ENCODE measurements around the gene CFAP61. TPM values are rescaled to one million over a fixed set of nuclear protein-coding genes. Genes with fewer than 3 reads are reported as not detected.

CFAP61 gene
- polyA plus RNA-seq, 4 donors: 0.12 to 5.3 (median 3.9) TPM

DNA sequence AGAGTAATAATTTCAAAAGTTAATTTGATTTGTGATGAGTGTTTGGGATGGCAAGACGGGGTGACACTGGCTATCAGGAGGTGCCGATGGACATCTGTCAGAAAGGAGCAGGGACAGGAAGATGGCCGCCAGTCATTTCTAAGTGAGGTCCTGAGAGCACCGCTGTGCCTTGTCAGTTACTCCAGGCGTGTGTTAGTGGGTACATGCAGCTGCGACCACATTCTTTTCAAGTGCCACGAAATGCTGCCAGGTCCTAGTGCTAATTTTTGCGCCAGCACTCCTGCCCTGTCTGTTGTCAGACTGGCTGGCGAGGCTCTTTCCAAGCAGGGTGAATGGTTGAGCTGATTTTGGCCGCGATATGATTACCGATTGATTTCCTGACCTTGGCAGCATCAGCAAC, 251.0 kb downstream of the CFAP61 start:
- DNase-seq (ENCODE audit: low read depth in 4 of 4, low spot score in 3 of 4): no peak

DNA sequence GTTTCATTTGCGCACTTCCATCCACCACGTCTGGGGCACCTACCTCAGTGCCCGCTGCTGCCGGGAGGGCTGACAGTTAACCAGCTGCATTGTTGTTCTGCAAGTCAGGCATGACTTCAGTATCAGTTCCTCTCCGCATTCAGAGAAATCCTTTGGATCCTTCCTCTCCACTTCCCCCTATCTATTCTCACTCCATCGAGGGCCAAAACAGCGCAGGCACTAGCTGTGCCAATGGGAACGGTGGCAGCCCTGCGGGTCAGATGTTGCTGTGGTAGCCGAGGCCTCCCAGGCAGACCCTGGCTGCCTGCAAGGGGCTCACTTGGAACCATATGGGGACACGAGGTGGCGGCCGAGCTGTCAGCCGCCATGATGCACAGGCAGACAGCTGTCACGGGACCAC, 251.4 kb downstream of the CFAP61 start:
- DNase-seq (ENCODE audit: low read depth in 4 of 4, low spot score in 3 of 4): no peak

DNA sequence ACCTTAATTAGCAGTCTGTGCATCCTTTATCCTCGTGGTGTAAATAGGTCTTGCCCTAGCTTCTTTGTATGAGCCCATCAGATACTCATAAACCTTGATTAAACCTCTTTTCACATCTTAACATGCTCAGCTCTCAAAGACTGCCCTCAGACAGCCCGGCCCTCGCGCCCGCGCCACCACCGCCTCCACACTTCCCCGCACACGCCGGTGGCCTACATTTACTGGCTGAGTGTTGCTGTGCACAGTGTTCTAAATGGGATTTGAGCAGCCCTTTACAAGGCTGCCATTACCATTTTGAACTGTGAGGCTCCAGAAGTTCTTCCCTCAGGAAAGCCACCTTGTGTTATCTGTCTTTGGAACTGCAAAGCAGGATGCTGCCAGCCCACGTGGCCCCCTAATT, 252.6 kb downstream of the CFAP61 start:
- DNase-seq (ENCODE audit: low read depth in 4 of 4, low spot score in 3 of 4): no peak

- DNase-seq (ENCODE audit: low read depth in 4 of 4, low spot score in 3 of 4): no peak
Measured at GRCh38 chr20:20312562-20312961, 260.2 kb downstream of the CFAP61 start.

- DNase-seq (ENCODE audit: low read depth in 4 of 4, low spot score in 3 of 4): no peak
Measured at GRCh38 chr20:20317195-20317594, 264.9 kb downstream of the CFAP61 start.

GRCh38 chr20:20317621-20318364, 265.5 kb downstream of the CFAP61 start:
- DNase-seq (ENCODE audit: low read depth in 4 of 4, low spot score in 3 of 4): no peak

DNA sequence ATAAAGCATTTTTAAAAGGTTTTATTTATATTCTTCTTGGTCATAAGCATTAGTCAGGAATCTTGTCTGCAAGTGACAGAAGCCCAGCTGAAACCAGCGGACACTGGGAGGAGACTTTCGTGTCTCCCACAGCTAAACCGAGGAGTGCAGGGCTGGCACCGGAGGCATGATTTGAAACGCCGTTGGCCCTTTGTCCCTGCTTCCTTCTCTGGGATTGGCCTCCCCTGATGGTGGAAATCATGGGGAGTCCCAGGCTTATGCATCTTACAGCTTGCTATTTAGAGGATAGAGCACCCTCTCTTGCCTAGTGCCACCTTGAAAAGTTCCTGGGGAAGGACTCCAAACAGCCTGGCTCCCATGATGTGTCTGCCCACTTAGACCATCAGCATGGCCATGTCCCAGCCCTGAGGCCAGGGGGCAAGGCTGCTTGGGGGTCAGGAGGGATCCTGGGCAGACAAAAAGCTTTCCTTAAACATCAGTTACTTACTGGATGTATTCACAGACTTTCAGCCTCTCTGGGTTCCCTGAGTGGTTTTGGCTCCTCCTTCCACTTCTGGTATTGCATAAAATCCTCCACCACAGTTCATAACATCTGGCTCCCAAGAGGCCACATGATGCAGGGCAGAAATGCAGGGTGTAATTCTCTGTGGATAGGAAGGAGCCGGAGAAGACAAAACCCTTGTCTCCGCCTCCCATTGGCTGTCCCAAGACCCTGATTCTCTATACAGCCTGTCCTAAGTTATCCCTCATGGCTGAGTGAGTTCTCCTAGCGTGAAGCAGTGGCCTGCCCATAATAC, 266.2 kb downstream of the CFAP61 start:
- no peak for DNase-seq (ENCODE audit: low read depth in 4 of 4, low spot score in 3 of 4)

- DNase-seq (ENCODE audit: low read depth in 4 of 4, low spot score in 3 of 4): no peak
Measured at GRCh38 chr20:20321134-20321533, 268.8 kb downstream of the CFAP61 start.

GRCh38 chr20:20321917-20322316, 269.6 kb downstream of the CFAP61 start:
- DNase-seq (ENCODE audit: low read depth in 4 of 4, low spot score in 3 of 4): no peak

DNA sequence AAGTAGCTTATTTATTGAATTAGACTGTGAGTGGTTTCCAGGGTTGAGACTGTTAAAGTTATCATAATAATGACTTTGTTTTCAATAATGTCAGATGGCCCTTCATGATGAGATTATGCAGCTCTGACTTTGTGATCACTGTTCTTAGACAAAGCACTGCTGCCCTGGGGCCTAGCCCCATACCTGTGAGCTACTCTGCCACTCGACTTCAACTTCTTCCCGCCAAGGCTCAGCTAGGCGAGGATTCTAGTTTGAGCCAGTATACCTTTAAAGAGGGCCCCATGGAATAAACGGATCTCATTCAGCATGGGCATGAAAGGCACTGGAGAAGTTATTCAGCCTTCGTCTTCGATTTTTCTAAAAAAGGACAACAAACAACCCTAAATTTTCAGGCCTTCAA, 270.6 kb downstream of the CFAP61 start:
- DNase-seq (ENCODE audit: low read depth in 4 of 4, low spot score in 3 of 4): no peak

GRCh38 chr20:20327746-20328145, 275.4 kb downstream of the CFAP61 start:
- DNase-seq (ENCODE audit: low read depth in 4 of 4, low spot score in 3 of 4): no peak

GRCh38 chr20:20329564-20329963, 277.2 kb downstream of the CFAP61 start:
- no peak for DNase-seq (ENCODE audit: low read depth in 4 of 4, low spot score in 3 of 4)

DNA sequence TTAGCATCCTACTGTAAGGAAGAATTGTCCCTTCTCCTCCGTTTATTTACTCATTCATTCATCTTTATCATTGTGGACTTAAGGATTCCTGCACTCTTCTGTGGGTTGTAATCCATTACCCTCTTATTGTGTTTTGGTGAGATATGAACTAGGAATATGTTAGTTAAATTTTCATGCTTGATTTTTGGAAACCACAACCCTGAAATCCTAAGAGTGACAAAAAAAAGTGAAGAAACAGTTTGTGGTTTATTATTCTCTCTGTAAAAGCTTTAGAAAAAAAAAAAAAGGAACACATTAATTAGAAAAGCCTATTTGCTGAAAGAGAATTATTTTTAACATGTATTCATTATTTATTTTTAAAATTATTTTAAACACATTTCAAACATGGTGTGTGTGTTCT, 278.8 kb downstream of the CFAP61 start:
- DNase-seq (ENCODE audit: low read depth in 4 of 4, low spot score in 3 of 4): no peak

DNA sequence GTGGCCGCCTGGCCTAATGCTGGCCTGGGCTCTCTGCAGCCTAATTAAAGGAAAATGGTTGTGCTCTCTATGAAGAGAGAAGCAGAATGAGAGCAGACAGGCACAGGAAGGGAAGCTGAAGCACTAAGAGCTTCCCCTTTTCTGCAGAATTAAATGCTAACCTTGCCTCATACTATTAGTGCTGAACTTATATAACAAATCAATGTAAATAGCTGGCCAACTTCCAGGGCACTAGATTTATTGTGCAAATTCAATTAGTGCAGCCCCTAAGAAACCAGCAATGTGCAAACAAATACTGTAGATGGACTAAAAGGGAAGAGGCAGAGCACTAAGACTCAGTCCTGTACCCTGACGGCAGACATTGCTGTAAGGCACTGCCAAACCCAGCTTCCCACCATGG, 279.5 kb downstream of the CFAP61 start:
- no peak for DNase-seq (ENCODE audit: low read depth in 4 of 4, low spot score in 3 of 4)

DNA sequence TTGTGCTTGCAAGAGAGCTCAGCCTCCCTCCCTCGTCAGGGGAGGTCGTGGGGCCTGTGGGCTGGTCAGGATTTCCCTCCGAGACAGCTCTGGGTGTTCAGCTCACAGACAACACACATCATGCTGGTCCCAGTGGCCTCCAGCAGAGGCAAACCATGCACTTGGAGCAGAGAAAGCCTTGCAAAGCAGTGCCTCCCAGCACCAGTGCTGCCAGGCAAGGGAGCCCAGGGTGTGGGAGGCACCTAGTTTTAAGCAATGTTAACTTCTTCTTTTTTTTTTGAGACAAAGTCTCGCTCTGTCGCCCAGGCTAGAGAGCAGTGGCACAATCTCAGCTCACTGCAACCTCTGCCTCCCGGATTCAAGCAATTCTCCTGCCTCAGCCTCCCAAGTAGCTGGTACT, 281.5 kb downstream of the CFAP61 start:
- no peak for DNase-seq (ENCODE audit: low read depth in 4 of 4, low spot score in 3 of 4)

DNA sequence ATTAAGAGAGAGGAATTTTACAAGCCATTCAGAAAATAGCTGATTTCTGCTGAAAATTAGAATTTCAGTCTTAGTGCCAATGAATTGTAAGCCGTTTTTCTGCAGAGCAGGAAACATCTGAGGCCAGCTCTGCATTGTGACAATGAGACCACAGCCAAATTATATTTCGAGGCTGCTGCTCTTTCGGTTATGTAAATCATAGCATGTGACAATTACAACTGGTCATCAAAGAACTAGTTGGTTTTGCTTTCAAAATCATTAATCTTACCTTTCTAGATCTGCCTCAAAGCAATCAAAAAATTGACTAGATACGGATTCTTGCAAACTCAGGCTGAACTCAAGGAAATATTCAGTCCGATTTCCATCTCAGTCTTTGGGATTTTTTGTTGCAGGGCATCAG, 282.2 kb downstream of the CFAP61 start:
- no peak for DNase-seq (ENCODE audit: low read depth in 4 of 4, low spot score in 3 of 4)

GRCh38 chr20:20338133-20338730, 285.9 kb downstream of the CFAP61 start:
- DNase-seq (ENCODE audit: low read depth in 4 of 4, low spot score in 3 of 4): no peak

- DNase-seq (ENCODE audit: low read depth in 4 of 4, low spot score in 3 of 4): no peak
Measured at GRCh38 chr20:20340443-20340842, 288.1 kb downstream of the CFAP61 start.

- DNase-seq (ENCODE audit: low read depth in 4 of 4, low spot score in 3 of 4): no peak
Measured at GRCh38 chr20:20341371-20341770, 289.0 kb downstream of the CFAP61 start.

- no peak for DNase-seq (ENCODE audit: low read depth in 4 of 4, low spot score in 3 of 4)
Measured at GRCh38 chr20:20342066-20342465, 289.7 kb downstream of the CFAP61 start.

DNA sequence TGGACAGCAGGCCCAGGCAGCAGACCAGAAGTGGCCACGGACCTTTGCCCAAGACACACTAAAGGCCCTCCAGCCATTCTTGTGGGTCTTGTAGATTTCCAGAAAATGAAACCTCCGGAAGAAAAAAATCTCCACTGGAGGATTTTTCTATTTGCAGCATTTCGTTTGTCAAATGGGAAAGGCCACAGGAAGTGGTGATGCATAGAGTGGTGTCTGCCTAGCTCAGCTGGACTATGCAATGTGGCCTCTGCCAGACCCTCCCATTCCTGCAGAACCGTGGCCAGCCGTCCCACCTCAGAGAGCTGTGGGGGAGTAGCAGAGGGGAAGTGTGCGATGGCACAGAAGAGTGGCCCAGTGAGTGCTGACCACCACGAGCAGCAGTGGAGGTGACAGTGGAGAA, 291.6 kb downstream of the CFAP61 start:
- DNase-seq (ENCODE audit: low read depth in 4 of 4, low spot score in 3 of 4): no peak

DNA sequence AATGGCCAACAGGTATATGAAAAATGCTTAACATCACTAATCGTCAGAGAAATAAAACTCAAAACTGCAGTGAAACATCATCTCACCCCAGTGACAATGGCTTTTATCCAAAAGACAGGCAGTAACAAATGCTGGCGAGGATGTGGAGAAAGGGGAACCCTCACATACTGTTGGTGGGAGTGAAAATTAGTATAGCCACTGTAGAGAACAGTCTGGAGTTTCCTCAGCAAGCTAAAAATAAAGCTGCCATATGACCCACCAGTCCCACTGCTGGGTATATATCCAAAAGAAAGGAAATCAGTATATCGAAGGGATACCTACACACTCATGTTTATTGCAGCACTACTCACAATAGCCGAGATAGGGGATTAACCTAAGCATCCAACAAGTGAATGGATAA, 292.1 kb downstream of the CFAP61 start:
- DNase-seq (ENCODE audit: low read depth in 4 of 4, low spot score in 3 of 4): no peak
